Heart left ventricle (tissue), 13 donors: ENCODE measurements around the gene AACS.

Experiments
- POLR2A ChIP-seq, 2 donors: fragments of 450-650 bp; IDR thresholded peaks; one replicate each; pipeline ENCODE4 v1.6.1; 2017; ENCODE audit warnings: antibody characterized with exemption in 2 of 2, mild to moderate bottlenecking in 2 of 2, moderate library complexity in 2 of 2
- TF ChIP-seq, protein P1 (sequence below), 12 donors: fragments of 200-600 bp; sonication (generic) in 4 of 12; IDR thresholded peaks; one replicate each; pipeline versions ENCODE4 v1.5.0 to v1.8.0; 2018 to 2022; ENCODE audit warnings: antibody characterized with exemption in 12 of 12, mild to moderate bottlenecking in 5 of 12
- donor health status: ischemic (EF 13 %, LVEDD 7.1; RV severe dilation, severe dysfunction).
- donor health status: DM: no; HTN: yes; CAD: no.
- donor health status: DM: no; HTN: no; CAD: no.
- donor health status: ischemic (EF 25% LVEDD 6.9; RV normal size, moderate dysfunction).
- donor health status: ischemic (EF 25% LVEDD 5.7; RV mildly dilated, moderate dysfunction).
- donor health status: ischemic (EF 35%, LVEDD 5.7; RV mildly dilated, moderate dysfunction).
- donor health status: nonischemic (EF 11% LVEDD 7.7; RV severe dilation, severe dysfunction).
- donor health status: DM: yes; HTN: yes; CAD: no.
- donor health status: PGD.
- donor health status: ischemic (EF 29% LVEDD 5.4; RV normal size, mild dysfunction).
- donor health status: nonischemic (EF 23%, LVEDD 6.1; RV moderate dilation, normal function).

DNA sequence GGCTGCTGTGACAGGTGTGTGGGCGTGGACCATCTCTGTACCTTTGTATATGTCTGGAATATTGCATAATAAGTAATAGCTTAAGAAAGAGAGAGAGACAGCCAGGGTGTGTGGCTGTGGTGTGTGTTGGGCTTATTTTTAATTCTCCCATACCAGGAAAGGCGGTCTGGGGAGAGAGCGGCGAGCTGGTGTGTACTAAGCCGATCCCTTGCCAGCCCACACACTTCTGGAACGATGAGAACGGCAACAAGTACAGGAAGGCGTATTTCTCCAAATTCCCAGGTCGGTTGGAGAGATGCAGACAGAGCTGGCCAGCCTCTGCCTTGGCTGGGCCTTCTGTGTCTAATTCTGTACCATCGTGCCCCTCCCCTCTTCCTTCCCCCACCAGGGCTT is 63.9 kb downstream of the AACS start:
- TF ChIP-seq, protein P1, sequence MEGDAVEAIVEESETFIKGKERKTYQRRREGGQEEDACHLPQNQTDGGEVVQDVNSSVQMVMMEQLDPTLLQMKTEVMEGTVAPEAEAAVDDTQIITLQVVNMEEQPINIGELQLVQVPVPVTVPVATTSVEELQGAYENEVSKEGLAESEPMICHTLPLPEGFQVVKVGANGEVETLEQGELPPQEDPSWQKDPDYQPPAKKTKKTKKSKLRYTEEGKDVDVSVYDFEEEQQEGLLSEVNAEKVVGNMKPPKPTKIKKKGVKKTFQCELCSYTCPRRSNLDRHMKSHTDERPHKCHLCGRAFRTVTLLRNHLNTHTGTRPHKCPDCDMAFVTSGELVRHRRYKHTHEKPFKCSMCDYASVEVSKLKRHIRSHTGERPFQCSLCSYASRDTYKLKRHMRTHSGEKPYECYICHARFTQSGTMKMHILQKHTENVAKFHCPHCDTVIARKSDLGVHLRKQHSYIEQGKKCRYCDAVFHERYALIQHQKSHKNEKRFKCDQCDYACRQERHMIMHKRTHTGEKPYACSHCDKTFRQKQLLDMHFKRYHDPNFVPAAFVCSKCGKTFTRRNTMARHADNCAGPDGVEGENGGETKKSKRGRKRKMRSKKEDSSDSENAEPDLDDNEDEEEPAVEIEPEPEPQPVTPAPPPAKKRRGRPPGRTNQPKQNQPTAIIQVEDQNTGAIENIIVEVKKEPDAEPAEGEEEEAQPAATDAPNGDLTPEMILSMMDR (IDR thresholded peaks at IDR 0.05): no peak
- no peak for TF ChIP-seq POLR2A (IDR thresholded peaks at IDR 0.05)
